Osteoblast (primary cell): ENCODE measurements around the gene VAPA. TPM values are rescaled to one million over a fixed set of nuclear protein-coding genes. Genes with fewer than 3 reads are reported as not detected.

Experiments
- DNase-seq: peaks from one replicate; pipeline ENCODE4 v3.0.0; 2011; ENCODE audit warnings: low spot score, mixed read lengths; ENCODE audit not compliant: insufficient read length; ENCODE audit errors: missing footprints
- H2AFZ ChIP-seq: 2 replicates; pipeline ENCODE4 v1.6.0; 2011; ENCODE audit warnings: mild to moderate bottlenecking, low read length
- H3K27ac ChIP-seq: 2 replicates; pipeline ENCODE4 v1.5.1; 2011; ENCODE audit warnings: mild to moderate bottlenecking, low read depth, low read length, moderate library complexity
- H3K27me3 ChIP-seq: 2 replicates; pipeline ENCODE4 v1.6.0; 2012; ENCODE audit warnings: mild to moderate bottlenecking, control low read depth, inconsistent platforms, low read length, moderate library complexity; ENCODE audit not compliant: insufficient read depth
- H3K36me3 ChIP-seq: 2 replicates; pipeline ENCODE4 v1.5.1; 2011; ENCODE audit warnings: mild to moderate bottlenecking, low read length, control low read depth, moderate library complexity; ENCODE audit not compliant: insufficient read depth
- H3K4me1 ChIP-seq: 2 replicates; pipeline ENCODE4 v1.5.1; 2011; ENCODE audit warnings: mild to moderate bottlenecking, low read length, control low read depth, moderate library complexity; ENCODE audit not compliant: insufficient read depth
- H3K4me2 ChIP-seq: 2 replicates; pipeline ENCODE4 v1.6.0; 2011; ENCODE audit warnings: mild to moderate bottlenecking, low read length; ENCODE audit not compliant: insufficient read depth
- H3K4me3 ChIP-seq: fragments of 200-600 bp; sonication (generic); 3 replicates; pipeline ENCODE4 v1.5.1; 2012; ENCODE audit warnings: mild to moderate bottlenecking, low read length, inconsistent platforms; ENCODE audit not compliant: insufficient read depth
- H3K79me2 ChIP-seq: 2 replicates; pipeline ENCODE4 v1.6.0; 2012; ENCODE audit warnings: mild to moderate bottlenecking, low read length, control low read depth, inconsistent platforms; ENCODE audit not compliant: insufficient read depth
- H3K9me3 ChIP-seq: 2 replicates; pipeline ENCODE4 v1.5.1; 2011; ENCODE audit warnings: low read depth, low read length, control low read depth
- H4K20me1 ChIP-seq: 2 replicates; pipeline ENCODE4 v1.6.0; 2012; ENCODE audit warnings: mild to moderate bottlenecking, low read length, control low read depth; ENCODE audit not compliant: insufficient read depth
- total RNA-seq: library from RNA; depleted of rRNA; stranded (reverse); fragments of >200 nt; gene quantifications from 2 replicates; pipeline ENCODE4 v1.2.3, GENCODE V29; 2012
- TF ChIP-seq, protein P1 (sequence below): IDR thresholded peaks from 2 replicates; pipeline ENCODE4 v1.5.1; 2011; ENCODE audit warnings: mild to moderate bottlenecking, low read depth, low read length, moderate library complexity; ENCODE audit errors: extremely low read depth

VAPA gene
- total RNA-seq, 1 donor: 316 TPM

DNA sequence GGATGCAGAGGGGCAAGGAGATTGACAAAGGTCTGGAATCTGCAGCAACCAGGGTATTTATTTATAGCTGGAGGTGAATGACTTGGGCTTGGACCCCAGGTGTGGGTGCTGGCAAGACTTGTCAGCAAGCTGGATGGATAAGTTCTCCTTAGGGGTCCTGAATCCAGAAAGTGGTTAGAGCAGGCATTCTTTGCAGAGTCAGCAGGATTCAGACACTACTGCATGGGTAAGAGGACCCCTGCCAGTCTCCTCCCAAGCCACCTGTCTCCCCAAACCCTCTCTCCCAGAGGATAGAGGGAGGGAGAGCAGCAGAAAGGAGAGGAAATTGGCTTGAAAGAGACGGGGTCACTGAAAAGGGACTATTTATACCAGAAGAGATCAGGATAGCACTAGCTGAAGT is 89.5 kb downstream of the VAPA start:
- TF ChIP-seq, protein P1, sequence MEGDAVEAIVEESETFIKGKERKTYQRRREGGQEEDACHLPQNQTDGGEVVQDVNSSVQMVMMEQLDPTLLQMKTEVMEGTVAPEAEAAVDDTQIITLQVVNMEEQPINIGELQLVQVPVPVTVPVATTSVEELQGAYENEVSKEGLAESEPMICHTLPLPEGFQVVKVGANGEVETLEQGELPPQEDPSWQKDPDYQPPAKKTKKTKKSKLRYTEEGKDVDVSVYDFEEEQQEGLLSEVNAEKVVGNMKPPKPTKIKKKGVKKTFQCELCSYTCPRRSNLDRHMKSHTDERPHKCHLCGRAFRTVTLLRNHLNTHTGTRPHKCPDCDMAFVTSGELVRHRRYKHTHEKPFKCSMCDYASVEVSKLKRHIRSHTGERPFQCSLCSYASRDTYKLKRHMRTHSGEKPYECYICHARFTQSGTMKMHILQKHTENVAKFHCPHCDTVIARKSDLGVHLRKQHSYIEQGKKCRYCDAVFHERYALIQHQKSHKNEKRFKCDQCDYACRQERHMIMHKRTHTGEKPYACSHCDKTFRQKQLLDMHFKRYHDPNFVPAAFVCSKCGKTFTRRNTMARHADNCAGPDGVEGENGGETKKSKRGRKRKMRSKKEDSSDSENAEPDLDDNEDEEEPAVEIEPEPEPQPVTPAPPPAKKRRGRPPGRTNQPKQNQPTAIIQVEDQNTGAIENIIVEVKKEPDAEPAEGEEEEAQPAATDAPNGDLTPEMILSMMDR: no peak
- no peaks in the 10 kb centered on the region for H3K9me3 ChIP-seq
- no peak overlapping the region for H3K4me3 ChIP-seq

DNA sequence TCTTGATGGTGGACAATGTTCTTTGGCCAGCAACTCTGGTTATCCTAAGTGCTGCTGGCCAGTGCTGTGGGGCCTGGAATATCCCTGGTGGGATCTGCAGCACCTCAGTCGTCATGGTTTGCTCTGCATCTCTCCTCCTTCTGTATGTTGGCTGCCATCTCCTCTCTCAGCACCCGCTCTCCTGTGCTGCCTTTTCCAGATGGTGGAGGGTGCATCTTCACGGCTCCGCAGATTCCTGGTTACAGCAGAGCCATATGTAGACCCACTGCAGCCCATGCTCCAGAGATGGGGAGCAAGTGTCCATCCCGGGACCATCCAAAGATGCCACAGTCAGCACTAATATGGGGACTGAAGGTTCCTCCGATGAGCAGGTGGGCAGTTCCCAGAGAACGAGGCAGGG is 90.0 kb downstream of the VAPA start:
- peaks cover 9% of the 10 kb centered on the region for H3K27me3 ChIP-seq
- H4K20me1 ChIP-seq: no peaks in the 10 kb centered on the region
- H2AFZ ChIP-seq: no peak overlapping the region
- no peaks in the 10 kb centered on the region for H3K36me3 ChIP-seq
- no peak for DNase-seq
- no peaks in the 10 kb centered on the region for H3K9me3 ChIP-seq
- no peak overlapping the region for H3K4me3 ChIP-seq
- H3K79me2 ChIP-seq: no peaks in the 10 kb centered on the region
- H3K4me2 ChIP-seq: no peak overlapping the region
- no peaks in the 10 kb centered on the region for H3K4me1 ChIP-seq
- no peak overlapping the region for H3K27ac ChIP-seq
- TF ChIP-seq, protein P1: no peak

More for the DNA sequence above, 89.5 kb downstream of the VAPA start:
- no peaks in the 10 kb centered on the region for H3K79me2 ChIP-seq
- H3K4me2 ChIP-seq: no peak overlapping the region
- H3K4me1 ChIP-seq: no peaks in the 10 kb centered on the region
- H3K36me3 ChIP-seq: no peaks in the 10 kb centered on the region
- peaks cover 9% of the 10 kb centered on the region for H3K27me3 ChIP-seq
- no peak for DNase-seq
- H4K20me1 ChIP-seq: no peaks in the 10 kb centered on the region
- H2AFZ ChIP-seq: no peak overlapping the region
- H3K27ac ChIP-seq: no peak overlapping the region

DNA sequence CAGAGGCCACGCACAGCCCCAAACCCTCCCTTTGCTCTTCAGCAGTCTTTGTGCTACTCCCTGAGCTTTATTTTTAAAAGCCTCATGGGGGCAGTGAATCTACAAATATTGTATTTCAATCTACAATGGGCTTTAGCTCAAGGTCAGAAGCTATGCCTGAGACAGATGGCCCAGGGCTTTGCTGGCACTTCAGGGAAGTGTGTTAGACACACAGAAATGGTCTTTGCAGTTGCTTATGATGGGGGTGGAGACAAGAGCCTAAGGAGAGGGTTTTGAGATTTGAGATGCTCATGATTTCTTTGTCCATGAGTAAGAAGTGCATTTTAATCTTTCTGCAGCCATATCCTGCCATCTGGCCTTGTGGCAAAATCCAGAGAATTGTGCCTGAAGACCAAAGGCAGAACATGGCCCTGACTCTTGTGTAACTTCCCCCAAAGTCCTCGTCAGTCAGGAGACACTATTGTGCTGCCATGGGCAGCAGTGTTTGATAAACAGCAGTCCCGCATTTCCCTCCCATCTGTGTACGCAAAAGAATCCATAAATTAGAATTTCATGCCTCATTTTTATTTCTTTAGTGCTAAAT is 92.6 kb downstream of the VAPA start:
- no peaks in the 10 kb centered on the region for H3K36me3 ChIP-seq
- H3K79me2 ChIP-seq: no peaks in the 10 kb centered on the region
- H3K9me3 ChIP-seq: no peaks in the 10 kb centered on the region
- H3K4me3 ChIP-seq: no peak overlapping the region
- H3K27ac ChIP-seq: no peak overlapping the region
- peaks cover 9% of the 10 kb centered on the region for H3K27me3 ChIP-seq
- no peaks in the 10 kb centered on the region for H4K20me1 ChIP-seq
- TF ChIP-seq, protein P1: peak; percentile 39
- H3K4me1 ChIP-seq: peaks cover 16% of the 10 kb centered on the region
- peak; percentile 76 for DNase-seq
- no peak overlapping the region for H2AFZ ChIP-seq
- H3K4me2 ChIP-seq: no peak overlapping the region

DNA sequence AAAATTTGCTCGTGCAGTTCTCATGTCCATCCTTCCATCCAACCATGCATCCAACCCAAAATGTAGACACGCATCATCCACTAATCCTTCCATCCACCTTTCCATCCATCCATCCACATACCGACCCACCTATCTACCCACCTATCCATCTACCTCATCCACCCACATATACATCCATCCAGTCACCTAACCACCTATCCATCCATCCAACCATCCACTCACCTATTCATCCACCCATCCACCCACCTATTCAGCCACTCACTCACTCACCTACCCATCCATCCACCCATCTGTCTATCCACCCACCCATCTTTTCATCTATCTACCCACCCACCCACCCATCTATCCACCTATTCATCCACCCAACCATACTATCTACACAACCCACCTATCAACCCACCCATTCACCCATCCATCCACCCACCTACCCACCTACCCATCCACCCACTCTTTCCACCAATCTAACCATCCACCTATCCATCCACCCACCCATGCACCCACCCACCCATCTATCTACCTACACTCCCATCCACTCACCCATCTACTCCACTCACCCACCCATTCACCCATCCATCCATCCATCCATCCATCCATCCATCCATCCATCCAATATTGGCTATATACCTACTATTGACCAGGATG is 94.3 kb downstream of the VAPA start:
- no peak overlapping the region for H3K4me2 ChIP-seq
- H4K20me1 ChIP-seq: no peaks in the 10 kb centered on the region
- peaks cover 3% of the 10 kb centered on the region for H3K27me3 ChIP-seq
- H3K79me2 ChIP-seq: no peaks in the 10 kb centered on the region
- no peak overlapping the region for H3K27ac ChIP-seq
- peaks cover 21% of the 10 kb centered on the region for H3K4me1 ChIP-seq
- no peaks in the 10 kb centered on the region for H3K36me3 ChIP-seq
- no peak overlapping the region for H2AFZ ChIP-seq
- TF ChIP-seq, protein P1: no peak
- no peaks in the 10 kb centered on the region for H3K9me3 ChIP-seq
- no peak for DNase-seq
- H3K4me3 ChIP-seq: no peak overlapping the region
